ENCODE data around the gene AHNAK2.

The AHNAK2 gene

DNA sequence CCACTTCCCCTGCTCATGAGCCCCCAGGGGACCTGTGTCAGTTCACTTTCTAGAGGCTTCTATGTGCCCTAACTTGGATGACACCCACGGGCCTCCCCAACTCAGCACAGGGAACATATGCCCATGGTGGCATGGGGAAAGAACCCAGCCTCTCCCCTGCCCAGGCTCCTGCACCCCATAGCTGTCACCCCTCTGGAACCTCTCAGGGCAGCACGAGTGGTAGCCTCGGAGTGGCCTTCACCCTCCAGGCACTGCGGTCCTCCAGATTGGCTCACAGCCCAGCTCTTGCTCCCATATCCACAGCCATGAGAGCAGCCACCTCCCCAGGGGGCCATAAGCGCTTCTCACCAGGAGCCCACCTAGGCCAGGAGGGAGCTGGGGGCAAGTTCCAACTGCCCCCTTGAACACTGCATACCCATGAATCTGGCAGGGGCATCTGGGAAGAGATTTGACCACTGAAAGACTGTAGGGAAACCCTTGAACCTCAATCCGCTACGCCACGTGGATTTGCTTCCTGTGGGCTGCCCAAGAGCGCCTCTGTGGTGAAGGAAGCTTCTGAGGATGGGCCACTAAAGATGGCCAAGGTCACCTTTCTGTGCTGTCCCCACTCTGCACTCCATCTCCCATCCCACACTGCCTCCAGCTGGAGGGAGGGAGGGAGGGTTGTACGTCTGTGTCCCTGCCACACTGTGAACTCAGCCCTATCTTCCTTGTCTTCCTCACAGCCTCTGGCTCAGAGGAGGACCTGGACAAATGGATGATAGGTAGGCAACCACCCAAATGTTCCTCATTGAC is 41.6 kb downstream of the AHNAK2 start:
- no peak for TF ChIP-seq CTCF (IDR thresholded peaks at IDR 0.05; ENCODE audit: low read depth, low read length)
- no peak for DNase-seq
- Histone ChIP-seq H3K4me1 (no peaks in the 10 kb centered on the region; the same call in 1 of the 2 replicates), H3K9me3 (no peaks in the 10 kb centered on the region), H3K27me3 (peaks cover 11% of the 10 kb centered on the region), H3K36me3 (no peaks in the 10 kb centered on the region), H3K4me3 (ENCODE audit: low read depth, low read length) (no peak overlapping the region)

- no peaks in the 10 kb centered on the region; the same call in 1 of the 2 replicates for H3K4me1 ChIP-seq
- no peaks in the 10 kb centered on the region for H3K36me3 ChIP-seq
- TF ChIP-seq CTCF (IDR thresholded peaks at IDR 0.05; ENCODE audit: low read depth, low read length): no peak
- no peaks in the 10 kb centered on the region for H3K9me3 ChIP-seq
- H3K4me3 ChIP-seq (ENCODE audit: low read depth, low read length): no peak overlapping the region
- H3K27me3 ChIP-seq: peaks cover 11% of the 10 kb centered on the region
- DNase-seq: no peak
These were observed 42.2 kb downstream of the AHNAK2 start for GRCh38 chr14:104935955-104936354.

DNA sequence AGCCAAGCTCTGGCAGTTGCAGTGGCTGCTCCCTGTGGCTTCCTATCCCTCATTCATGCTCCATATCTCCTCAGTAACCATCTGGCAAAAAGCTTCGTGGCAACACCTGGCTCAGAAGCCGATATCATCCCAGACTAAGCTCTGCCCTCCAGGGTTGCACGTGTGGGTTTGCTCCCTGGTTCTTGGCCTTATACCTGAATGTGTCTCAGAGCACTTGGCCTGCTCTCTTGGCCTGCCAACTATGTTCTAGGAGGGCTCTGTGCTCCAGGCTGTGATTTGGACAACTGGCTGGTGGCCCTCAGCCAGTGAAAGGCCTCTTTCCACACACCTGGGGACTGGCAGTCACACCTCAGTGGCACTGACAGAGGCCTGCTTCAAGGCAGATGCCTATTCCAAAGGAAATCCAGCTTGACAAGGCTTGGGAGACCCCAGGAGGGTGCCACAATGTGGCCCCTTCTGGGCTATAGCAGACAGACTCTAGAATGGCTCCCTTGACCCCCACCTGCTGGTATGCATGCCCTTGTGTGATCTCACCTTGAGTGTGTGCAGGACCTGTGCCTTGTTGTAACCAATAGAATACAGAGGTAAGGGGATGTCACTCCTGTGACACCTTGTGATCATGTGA is 43.0 kb downstream of the AHNAK2 start:
- Histone ChIP-seq H3K27me3 (peaks cover 11% of the 10 kb centered on the region), H3K4me1 (no peaks in the 10 kb centered on the region; the same call in 1 of the 2 replicates), H3K36me3 (no peaks in the 10 kb centered on the region), H3K9me3 (no peaks in the 10 kb centered on the region), H3K4me3 (ENCODE audit: low read depth, low read length) (no peak overlapping the region)
- no peak for DNase-seq
- no peak for TF ChIP-seq CTCF (IDR thresholded peaks at IDR 0.05; ENCODE audit: low read depth, low read length)

DNA sequence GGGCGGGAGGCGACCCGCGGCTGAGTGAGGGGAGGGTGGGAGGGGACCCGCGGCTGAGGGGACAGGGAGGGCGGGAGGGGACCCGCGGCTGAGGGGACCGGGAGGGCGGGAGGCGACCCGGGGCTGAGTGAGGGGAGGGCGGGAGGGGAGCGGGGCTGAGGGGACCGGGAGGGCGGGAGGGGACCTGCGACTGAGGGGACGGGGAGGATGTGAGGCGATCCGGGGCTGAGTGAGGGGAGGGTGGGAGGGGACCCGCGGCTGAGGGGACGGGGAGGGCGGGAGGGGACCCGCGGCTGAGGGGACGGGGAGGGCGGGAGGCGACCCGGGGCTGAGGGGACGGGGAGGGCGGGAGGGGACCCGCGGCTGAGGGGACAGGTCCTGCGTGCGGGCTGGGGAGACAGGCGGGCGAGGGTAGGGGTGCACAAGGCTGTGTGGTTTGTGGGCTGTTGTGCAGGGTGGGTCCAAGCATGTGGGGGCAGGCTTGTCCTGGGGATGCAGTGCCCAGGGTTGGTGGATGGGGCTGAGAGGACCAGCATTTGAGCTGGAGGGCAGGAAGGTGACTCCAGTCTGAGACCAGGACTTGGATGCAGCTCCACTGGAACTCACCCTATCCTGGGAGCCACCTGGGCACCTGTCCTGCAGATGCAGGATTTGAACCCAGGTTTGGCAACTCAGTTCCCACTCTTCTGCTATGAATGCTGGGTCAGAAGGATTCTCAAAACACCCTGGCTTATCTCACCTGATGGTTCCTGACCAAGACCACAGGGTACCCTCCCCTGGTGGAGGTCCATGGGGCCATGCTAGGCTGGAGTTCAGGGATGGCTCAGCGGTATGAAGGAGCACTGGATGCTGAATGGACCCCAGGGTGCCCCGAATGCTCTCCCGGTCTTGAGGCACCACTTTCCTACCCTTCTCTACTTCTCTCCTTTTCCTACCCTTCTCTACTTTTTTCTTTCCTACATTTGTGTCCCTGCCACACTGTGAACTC is 44.1 kb downstream of the AHNAK2 start:
- no peak for DNase-seq
- Histone ChIP-seq H3K9me3 (no peaks in the 10 kb centered on the region), H3K4me1 (no peaks in the 10 kb centered on the region; the same call in 1 of the 2 replicates), H3K36me3 (no peaks in the 10 kb centered on the region), H3K4me3 (ENCODE audit: low read depth, low read length) (no peak overlapping the region), H3K27me3 (peaks cover 10% of the 10 kb centered on the region)
- TF ChIP-seq CTCF (IDR thresholded peaks at IDR 0.05; ENCODE audit: low read depth, low read length): no peak

- no peaks in the 10 kb centered on the region; the same call in 1 of the 2 replicates for H3K27me3 ChIP-seq
- TF ChIP-seq CTCF (IDR thresholded peaks at IDR 0.05; ENCODE audit: low read depth, low read length): peak; percentile 67
- H3K9me3 ChIP-seq: no peaks in the 10 kb centered on the region
- H3K4me3 ChIP-seq (ENCODE audit: low read depth, low read length): peak overlapping the region; percentile 55
- H3K4me1 ChIP-seq: no peaks in the 10 kb centered on the region; the same call in 1 of the 2 replicates
- no peaks in the 10 kb centered on the region for H3K36me3 ChIP-seq
- peak; percentile 92 for DNase-seq
These were observed 45.2 kb downstream of the AHNAK2 start for GRCh38 chr14:104932676-104933631.
